Measurements from ENCODE around the gene HOXD8. TPM values are rescaled to one million over a fixed set of nuclear protein-coding genes. Genes with fewer than 3 reads are reported as not detected.

HOXD8 gene
- total RNA-seq = 0.06 TPM in 1 of 2 replicates, not detected in the other

DNA sequence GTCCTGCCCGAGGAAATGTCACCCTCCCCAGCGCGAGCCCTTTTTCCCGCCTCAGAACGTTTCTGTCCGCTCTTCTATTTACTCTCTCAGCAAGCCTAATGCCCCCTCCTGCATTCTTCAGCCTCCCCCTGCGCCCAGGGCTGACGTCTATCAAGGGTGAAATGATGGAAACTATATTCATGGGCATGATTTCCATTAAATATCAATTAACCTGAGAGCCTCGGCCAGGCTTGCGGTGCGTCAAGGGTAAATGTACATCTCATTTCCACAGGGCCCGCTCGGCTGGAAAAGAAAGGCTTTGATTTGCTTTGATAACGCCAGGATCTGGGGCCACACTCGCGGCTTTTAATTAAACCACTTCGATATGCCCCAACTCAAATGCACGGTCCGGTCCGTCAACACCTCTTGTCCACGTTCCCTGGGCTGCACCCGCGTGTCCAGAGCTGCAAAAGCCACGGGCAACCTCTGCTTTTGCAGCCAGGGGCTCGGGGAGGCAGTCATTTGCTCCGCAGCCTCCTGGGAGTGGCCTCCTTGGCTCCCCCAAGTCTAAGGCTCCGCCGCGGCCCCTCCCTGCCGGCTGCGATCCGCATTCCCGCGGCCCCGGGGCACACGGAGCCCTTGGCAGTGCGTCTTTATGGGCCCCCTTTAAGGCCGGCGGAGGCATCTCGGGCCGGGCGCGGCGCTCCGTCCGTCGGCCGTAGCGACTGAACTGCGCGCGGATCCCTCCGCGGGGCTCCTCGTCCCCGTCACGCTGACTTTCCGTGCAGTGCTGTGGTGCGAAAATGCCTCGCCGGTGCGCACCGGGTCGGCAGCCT lies at the start of gene HOXD8:
TSS of gene HOXD8 (plus strand) at position 724 of the 815 bp plus-strand sequence. CDS start 662 bp downstream, outside the sequence.

DNA sequence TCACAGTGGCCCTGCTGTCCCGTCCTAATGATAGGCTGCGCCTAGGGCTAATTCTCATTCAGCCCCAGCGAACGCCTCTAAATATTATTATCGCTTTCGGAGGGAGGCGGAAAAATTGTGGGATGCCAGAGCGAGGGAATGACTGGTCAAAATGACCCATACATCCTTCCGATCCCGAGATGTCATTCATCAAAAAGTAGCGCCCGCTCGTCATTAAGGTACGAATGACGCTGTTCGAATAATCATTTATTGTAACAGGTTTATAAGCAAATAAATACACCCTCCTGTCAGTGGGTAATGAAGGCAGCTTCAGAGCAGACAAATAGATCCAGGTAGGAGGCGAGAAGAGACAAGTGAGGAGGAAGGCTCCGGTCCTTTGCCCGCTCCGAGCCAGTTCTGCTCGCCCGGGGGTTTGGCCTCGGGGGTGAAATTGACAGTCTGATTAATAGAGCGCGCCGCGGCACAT lies 45.7 kb upstream of the HOXD8 start, which contains the start of gene EVX2:
TSS of gene EVX2 (minus strand) at position 167 of the 466 bp plus-strand sequence. CDS start 186 bp downstream, outside the sequence.

DNA sequence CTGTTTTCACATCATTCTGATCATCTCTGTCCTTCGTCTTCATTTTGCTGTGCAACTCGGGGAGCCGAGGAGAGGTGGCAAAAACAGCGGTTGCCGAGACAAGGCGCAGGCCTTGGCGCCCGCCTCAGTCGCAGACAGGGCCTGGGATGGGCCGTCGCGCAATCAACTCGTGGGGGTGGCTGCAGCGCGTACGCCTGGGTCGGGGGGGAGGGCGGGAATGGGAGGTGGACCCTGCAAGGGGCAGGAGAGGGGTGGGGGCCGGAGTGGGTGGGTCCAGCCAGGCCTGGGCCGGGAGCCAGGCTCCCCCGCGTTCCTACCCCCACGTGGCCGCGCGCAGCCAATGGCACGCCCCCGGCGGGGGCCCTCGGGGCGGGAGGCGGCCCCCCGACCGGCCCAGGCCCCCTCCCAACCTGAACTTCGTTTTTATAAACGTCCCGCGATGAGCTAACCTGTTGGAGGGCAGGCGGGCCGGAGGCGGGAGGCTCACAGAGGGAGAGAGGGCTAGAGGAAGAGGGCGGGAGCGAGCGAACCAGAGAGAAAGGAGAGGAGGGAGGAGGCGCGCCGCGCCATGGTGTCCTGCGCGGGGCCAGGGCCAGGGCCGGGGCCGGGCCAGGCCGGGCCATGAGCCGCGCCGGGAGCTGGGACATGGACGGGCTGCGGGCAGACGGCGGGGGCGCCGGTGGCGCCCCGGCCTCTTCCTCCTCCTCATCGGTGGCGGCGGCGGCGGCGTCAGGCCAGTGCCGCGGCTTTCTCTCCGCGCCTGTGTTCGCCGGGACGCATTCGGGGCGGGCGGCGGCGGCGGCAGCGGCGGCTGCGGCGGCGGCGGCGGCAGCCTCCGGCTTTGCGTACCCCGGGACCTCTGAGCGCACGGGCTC lies 37.0 kb upstream of the HOXD8 start, which contains the start of gene HOXD13:
TSS of gene HOXD13 (plus strand) at position 452 of the 875 bp plus-strand sequence. CDS start at position 622, 170 bp downstream.

DNA sequence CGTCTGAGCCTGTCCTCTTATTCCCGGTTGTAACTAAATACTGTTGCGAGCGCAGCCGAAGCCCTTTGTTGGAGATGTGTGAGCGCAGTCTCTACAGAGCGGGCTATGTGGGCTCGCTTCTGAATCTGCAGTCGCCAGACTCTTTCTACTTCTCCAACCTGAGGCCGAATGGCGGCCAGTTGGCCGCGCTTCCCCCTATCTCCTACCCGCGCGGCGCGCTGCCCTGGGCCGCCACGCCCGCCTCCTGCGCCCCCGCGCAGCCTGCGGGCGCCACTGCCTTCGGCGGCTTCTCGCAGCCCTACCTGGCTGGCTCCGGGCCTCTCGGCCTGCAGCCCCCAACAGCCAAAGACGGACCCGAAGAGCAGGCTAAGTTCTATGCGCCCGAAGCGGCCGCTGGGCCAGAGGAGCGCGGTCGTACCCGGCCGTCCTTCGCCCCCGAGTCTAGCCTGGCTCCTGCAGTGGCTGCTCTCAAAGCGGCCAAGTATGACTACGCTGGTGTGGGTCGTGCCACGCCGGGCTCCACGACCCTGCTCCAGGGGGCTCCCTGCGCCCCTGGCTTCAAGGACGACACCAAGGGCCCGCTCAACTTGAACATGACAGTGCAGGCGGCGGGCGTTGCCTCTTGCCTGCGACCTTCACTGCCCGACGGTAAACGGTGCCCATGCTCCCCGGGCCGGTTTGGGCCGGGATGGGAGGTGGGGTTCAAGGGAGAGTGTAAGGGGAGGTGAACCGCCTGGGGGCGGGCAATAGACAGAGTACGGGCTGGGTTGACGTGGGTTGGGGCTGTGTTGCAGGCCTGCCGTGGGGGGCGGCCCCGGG lies 29.6 kb upstream of the HOXD8 start, which contains the start of gene HOXD12:
TSS of gene HOXD12 (plus strand) at position 68 of the 819 bp plus-strand sequence. CDS start at position 75, 7 bp downstream.

DNA sequence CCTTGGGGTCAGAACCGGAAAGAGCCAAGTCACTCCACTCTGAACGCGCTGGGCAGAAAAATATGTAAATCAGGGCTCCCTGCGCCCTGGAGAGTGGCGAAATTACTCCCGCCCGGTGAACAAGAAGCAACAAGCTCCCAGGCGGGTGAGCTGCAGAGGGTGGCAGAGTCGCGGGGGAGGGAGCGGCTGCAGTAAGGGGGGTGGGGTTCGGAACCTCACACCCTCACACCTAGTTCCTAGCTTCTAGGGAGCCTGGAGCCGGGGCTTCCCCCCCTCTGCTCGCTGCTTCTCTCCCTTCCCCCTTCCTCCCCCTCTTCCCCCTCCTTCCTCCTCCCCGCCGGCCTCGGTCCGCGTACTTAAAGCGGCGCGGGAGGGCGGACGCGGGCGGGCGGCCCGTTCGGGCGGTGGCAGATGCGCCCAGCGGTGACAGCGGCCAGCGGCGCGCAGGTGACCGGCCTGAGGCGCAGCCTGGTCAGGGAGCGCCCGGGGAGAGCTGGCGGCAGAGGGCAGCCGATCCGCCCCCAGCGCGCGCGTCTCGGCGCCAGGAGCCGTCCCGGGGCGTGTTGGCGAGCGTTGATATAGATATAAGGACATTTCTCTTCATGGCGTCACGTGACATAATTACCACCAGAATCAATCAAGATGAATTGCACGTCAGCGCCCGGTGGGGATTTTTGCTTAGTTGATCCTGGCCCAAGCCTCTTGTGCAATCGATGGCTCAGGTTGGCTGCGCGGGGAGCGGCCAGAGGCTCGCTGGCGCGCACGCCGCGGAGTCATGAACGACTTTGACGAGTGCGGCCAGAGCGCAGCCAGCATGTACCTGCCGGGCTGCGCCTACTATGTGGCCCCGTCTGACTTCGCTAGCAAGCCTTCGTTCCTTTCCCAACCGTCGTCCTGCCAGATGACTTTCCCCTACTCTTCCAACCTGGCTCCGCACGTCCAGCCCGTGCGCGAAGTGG lies 22.6 kb upstream of the HOXD8 start, which contains the start of gene HOXD11:
TSS of gene HOXD11 (plus strand) at position 700 of the 959 bp plus-strand sequence. CDS start at position 776, 76 bp downstream.

GRCh38 chr2:176115883-176116813 lies 13.4 kb upstream of the HOXD8 start, which contains the start of gene HOXD10:
Gene HOXD10 (plus strand): TSS chr2:176116778. CDS start chr2:176116834, 56 bp downstream.

DNA sequence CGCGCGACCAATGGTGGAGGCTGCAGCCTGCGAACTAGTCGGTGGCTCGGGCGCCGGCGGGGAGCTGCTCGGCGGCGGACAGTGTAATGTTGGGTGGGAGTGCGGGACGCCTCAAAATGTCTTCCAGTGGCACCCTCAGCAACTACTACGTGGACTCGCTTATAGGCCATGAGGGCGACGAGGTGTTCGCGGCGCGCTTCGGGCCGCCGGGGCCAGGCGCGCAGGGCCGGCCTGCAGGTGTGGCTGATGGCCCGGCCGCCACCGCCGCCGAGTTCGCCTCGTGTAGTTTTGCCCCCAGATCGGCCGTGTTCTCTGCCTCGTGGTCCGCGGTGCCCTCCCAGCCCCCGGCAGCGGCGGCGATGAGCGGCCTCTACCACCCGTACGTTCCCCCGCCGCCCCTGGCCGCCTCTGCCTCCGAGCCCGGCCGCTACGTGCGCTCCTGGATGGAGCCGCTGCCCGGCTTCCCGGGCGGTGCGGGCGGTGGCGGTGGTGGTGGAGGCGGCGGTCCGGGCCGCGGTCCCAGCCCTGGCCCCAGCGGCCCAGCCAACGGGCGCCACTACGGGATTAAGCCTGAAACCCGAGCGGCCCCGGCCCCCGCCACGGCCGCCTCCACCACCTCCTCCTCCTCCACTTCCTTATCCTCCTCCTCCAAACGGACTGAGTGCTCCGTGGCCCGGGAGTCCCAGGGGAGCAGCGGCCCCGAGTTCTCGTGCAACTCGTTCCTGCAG lies 6.7 kb upstream of the HOXD8 start, which contains the start of gene HOXD9:
TSS of gene HOXD9 (plus strand) at position 37 of the 728 bp plus-strand sequence. CDS start at position 87, 50 bp downstream.

DNA sequence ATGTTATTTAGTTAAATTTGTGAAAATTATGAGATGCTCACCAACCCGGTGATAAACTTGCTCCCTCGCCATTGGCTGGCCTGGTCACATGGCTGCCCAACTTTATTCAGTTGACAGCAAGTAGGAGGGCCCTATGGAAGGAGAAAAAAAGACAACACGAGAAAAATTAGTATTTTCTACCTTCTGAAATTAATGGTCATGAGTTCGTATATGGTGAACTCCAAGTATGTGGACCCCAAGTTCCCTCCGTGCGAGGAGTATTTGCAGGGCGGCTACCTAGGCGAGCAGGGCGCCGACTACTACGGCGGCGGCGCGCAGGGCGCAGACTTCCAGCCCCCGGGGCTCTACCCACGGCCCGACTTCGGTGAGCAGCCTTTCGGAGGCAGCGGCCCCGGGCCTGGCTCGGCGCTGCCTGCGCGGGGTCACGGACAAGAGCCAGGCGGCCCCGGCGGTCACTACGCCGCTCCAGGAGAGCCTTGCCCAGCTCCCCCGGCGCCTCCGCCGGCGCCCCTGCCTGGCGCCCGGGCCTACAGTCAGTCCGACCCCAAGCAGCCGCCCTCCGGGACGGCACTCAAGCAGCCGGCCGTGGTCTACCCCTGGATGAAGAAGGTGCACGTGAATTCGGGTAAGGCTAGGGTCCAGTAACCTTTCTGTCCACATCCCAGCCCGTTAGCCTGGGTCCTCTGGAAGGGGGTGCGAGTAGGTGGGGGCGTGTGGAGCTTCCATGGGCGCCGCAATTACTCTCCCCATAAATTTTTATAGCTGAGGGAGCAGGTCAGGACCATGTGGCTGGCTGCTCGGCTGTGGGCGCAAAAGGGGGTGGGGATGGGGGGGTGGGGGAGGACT lies 22.2 kb downstream of the HOXD8 start, which contains the start of gene HOXD4:
TSS of gene HOXD4 (plus strand) at position 109 of the 846 bp plus-strand sequence. CDS start at position 193, 84 bp downstream.

GRCh38 chr2:176156807-176157498 lies 27.4 kb downstream of the HOXD8 start, which contains the start of gene HOXD3:
Gene HOXD3 (plus strand): TSS chr2:176157307. CDS start chr2:176169115, 11,808 bp downstream.

Other genes starting within 250 kb of the HOXD8 start
- gene LNPK, start 127.4 kb upstream of the HOXD8 start, total RNA-seq = 33.0 and 36.5 TPM in 2 replicates
- not detected in 2 replicates for gene EVX2, start 45.7 kb upstream of the HOXD8 start, total RNA-seq
- gene HOXD13, start 37.0 kb upstream of the HOXD8 start, total RNA-seq = not detected in 2 replicates
- not detected in 2 replicates for gene HOXD12, start 29.9 kb upstream of the HOXD8 start, total RNA-seq
- gene HOXD11, start 22.4 kb upstream of the HOXD8 start, total RNA-seq = not detected in 2 replicates
- not detected in 2 replicates for gene HOXD10, start 12.9 kb upstream of the HOXD8 start, total RNA-seq
- gene HOXD9, start 7.0 kb upstream of the HOXD8 start, total RNA-seq = not detected in 2 replicates
- gene HOXD4, start 21.8 kb downstream of the HOXD8 start, total RNA-seq = 0.06 TPM in 1 of 2 replicates, not detected in the other
- not detected in 2 replicates for gene HOXD3, start 27.6 kb downstream of the HOXD8 start, total RNA-seq
- gene HOXD1, start 59.0 kb downstream of the HOXD8 start, total RNA-seq = not detected in 2 replicates
- 16.2 and 22.3 TPM in 2 replicates for gene MTX2, start 139.7 kb downstream of the HOXD8 start, total RNA-seq

All from aortic smooth muscle cell (primary cell).